ENCODE measurements around the gene ZNF493.

Gene ZNF493

DNA sequence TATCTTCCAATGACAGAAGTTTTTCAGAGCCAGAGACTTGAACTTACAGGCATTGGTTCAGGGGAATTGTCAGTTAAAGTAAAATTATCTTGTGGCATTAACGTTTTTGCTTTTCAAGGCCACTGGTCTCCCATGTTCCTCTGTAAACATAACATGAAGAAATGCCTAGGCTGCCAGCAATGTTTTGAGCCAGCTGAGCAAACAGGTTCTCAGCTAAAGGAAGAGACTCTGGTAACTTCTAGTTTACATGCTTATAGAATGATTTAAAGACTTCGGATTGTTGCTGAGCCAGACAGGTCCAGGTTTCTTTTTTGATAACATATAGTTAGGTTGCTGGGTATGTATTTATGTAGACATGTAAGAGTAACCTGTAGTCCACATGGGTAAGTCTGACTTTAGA lies 35.7 kb downstream of the ZNF493 start:
- no peak overlapping the region for H3K4me3 ChIP-seq (ENCODE audit: low read length)
- TF ChIP-seq, protein P1, sequence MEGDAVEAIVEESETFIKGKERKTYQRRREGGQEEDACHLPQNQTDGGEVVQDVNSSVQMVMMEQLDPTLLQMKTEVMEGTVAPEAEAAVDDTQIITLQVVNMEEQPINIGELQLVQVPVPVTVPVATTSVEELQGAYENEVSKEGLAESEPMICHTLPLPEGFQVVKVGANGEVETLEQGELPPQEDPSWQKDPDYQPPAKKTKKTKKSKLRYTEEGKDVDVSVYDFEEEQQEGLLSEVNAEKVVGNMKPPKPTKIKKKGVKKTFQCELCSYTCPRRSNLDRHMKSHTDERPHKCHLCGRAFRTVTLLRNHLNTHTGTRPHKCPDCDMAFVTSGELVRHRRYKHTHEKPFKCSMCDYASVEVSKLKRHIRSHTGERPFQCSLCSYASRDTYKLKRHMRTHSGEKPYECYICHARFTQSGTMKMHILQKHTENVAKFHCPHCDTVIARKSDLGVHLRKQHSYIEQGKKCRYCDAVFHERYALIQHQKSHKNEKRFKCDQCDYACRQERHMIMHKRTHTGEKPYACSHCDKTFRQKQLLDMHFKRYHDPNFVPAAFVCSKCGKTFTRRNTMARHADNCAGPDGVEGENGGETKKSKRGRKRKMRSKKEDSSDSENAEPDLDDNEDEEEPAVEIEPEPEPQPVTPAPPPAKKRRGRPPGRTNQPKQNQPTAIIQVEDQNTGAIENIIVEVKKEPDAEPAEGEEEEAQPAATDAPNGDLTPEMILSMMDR (IDR thresholded peaks at IDR 0.05; ENCODE audit: insufficient read depth, low read depth, low read length, missing control alignments) = no peak
- peak; percentile 9 for DNase-seq (ENCODE audit: low read depth)

DNA sequence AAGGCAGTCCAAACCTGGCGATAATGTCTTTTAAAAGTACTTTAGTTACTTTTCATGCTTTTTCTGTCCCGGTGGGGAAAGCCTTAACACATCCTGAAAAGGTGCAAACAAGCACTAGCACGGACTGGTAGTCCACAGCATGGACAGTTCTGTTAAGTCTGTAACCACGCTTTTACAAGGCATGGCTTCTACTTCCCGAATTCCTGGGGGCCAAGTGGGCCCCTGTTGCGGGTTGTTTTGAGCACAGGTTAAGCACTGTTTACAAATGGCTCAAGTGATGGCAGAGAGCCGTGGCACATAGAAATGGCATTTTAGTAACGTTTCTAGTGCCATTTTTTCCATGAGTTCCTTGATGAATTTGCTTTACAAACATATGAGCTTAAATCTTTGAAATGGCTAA lies 37.6 kb downstream of the ZNF493 start:
- TF ChIP-seq, protein P1 (IDR thresholded peaks at IDR 0.05; ENCODE audit: insufficient read depth, low read depth, low read length, missing control alignments) = no peak
- H3K4me3 ChIP-seq (ENCODE audit: low read length) = no peak overlapping the region
- DNase-seq (ENCODE audit: low read depth) = no peak

DNA sequence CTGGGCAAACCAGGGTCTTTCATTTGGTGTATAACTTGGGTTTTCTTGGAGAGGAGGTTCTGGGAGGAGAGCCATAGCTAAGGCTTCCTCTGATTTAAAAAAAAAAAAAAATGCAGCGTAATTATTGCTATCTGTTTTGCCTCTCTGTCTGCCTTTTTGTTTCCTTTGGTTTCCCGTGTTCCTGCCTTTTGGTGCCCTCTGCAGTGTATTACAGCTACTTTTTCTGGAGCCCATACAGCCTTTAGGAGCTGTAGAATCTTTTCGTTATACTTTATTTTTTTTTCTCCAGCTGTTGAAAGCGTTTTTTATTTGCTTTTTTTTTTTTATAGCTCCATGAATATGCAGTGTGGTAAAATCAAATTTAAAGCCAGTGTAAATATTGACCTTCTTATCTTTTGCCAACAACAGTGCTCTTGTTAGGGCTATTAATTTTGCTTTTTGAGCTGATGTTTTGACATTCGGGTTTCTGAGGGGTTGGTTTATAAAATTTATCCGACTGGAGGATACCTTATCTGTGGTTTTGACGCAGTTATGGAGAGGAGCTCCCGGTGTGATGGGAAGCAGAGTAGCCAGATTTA lies 38.1 kb downstream of the ZNF493 start:
- TF ChIP-seq, protein P1 (IDR thresholded peaks at IDR 0.05; ENCODE audit: insufficient read depth, low read depth, low read length, missing control alignments) = no peak
- no peak overlapping the region for H3K4me3 ChIP-seq (ENCODE audit: low read length)
- DNase-seq (ENCODE audit: low read depth) = no peak

DNA sequence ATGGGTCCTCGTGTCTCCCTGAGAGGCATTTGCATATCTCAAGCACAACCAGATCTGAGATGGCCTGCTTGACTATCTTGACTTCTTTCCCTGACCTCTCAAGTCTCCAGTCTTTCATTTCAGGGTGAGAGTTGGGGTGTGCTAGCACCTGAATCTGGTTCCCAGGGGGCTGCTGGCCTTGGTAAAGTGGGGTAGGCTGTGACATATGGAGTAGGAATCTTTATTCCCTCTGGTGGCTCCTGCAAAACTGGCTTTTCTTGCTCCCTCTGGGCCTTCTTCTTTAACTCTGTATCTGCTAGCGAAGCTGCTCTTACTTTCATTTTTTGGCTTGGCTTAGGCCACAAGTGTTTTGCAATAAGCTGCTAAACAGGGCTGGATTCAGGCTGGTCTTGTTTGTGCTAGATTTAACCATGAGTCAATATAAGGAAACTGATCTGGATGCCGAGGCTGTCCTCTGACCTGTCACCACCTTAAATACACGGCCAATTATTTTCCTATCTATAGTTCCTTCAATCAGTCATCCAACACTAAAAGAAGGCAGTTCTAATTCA lies 42.3 kb downstream of the ZNF493 start:
- DNase-seq (ENCODE audit: low read depth) = peak; percentile 79
- H3K4me3 ChIP-seq (ENCODE audit: low read length) = no peak overlapping the region
- TF ChIP-seq, protein P1 (IDR thresholded peaks at IDR 0.05; ENCODE audit: insufficient read depth, low read depth, low read length, missing control alignments) = no peak

DNA sequence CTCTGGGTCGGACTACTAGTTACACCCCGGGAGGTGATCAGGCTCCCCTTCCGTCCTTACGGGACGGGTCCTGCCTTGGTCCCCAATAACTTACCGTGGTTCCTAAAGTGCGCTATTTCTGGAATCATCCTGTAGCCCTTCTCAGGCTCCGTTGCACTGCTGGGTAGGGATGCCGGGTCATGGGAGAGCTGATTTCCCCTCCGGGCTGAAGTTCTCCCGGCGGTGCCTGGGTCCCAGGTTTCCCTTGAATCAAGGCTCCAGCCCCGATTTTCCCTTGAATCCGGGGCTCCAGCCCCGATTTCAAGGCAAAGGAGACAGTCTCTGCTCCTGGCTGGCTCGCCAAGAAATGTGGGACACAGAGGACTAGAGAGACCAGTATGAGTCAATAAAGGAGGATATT lies 43.4 kb downstream of the ZNF493 start:
- no peak for DNase-seq (ENCODE audit: low read depth)
- TF ChIP-seq, protein P1 (IDR thresholded peaks at IDR 0.05; ENCODE audit: insufficient read depth, low read depth, low read length, missing control alignments) = no peak
- H3K4me3 ChIP-seq (ENCODE audit: low read length) = no peak overlapping the region

DNA sequence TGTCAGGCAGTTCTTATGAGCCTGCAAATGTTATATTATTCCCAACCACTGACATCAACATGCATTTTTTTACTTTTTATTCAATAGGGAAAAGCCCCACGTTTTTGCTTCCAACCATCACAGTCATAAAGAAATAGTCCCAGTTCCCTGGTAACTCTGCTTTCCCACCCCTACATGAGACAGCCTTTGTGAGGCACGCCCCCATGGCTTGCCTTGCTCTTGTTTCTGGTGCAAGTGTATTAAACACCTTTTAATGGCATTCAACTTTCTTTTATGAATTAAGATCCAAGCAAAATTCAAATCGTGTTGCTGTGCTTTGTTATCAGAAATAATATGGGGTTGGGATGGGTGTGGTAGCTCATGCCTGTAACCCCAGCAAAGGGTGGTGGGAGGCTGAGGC lies 54.3 kb downstream of the ZNF493 start:
- no peak for DNase-seq (ENCODE audit: low read depth)
- TF ChIP-seq, protein P1 (IDR thresholded peaks at IDR 0.05; ENCODE audit: insufficient read depth, low read depth, low read length, missing control alignments) = no peak
- no peak overlapping the region for H3K4me3 ChIP-seq (ENCODE audit: low read length)

DNA sequence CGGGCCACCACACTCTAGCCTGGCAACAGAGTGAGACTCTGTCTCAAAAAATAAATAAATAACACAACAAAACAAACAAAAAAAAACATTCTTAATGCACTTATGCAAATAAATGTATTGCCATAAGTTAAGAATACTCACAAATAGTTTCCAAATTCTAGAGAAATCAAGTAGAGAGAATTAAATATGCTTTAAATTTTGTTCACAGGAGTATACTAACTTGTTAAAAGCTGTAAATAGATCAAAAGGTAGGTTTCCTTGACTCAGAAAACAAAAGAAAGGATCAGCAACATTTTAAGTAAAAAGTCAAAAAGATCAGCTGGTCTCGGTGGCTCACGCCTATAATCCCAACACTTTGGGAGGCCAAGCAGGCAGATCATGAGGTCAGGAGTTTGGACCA lies 58.0 kb downstream of the ZNF493 start:
- no peak overlapping the region for H3K4me3 ChIP-seq (ENCODE audit: low read length)
- TF ChIP-seq, protein P1 (IDR thresholded peaks at IDR 0.05; ENCODE audit: insufficient read depth, low read depth, low read length, missing control alignments) = no peak
- DNase-seq (ENCODE audit: low read depth) = no peak
